Gastroesophageal sphincter (tissue), 4 donors: Measurements from ENCODE around the gene RAB5B. TPM values are rescaled to one million over a fixed set of nuclear protein-coding genes. Genes with fewer than 3 reads are reported as not detected.

ENCODE experiments used
- ATAC-seq: fragments of 150-250 bp; one replicate; pipeline ENCODE4 v1.9.1; 2016; ENCODE audit warnings: mild to moderate bottlenecking, moderate library complexity
- H3K27ac ChIP-seq, 4 donors: fragments of 200-600 bp; sonication (generic) in 3 of 4; 1 replicate in 3 of 4; 2 replicates in 1 of 4; pipeline ENCODE4 v1.5.1; 2016 to 2019
- H3K27me3 ChIP-seq: fragments of 200-600 bp; sonication (generic); one replicate; pipeline ENCODE4 v1.5.1; 2019
- H3K36me3 ChIP-seq, 2 donors: fragments of 200-600 bp; sonication (generic); one replicate each; pipeline ENCODE4 v1.5.1; 2019; ENCODE audit warnings: control low read depth in 1 of 2
- H3K4me1 ChIP-seq, 3 donors: fragments of 200-600 bp; sonication (generic); 1 replicate in 2 of 3; 2 replicates in 1 of 3; pipeline ENCODE4 v1.5.1; 2016 to 2019; ENCODE audit warnings: control low read depth in 2 of 3
- H3K4me3 ChIP-seq, 2 donors: fragments of 200-600 bp; sonication (generic); one replicate each; pipeline ENCODE4 v1.5.1; 2019; ENCODE audit warnings: mild to moderate bottlenecking in 1 of 2, moderate library complexity in 1 of 2
- H3K9me3 ChIP-seq, 3 donors: fragments of 200-600 bp; sonication (generic); one replicate each; pipeline ENCODE4 v1.5.1; 2017 to 2019; ENCODE audit warnings: control low read depth in 2 of 3
- EP300 ChIP-seq: sonication (generic); formaldehyde crosslinking; IDR thresholded peaks from one replicate; pipeline ENCODE4 v1.6.1; 2017; ENCODE audit warnings: antibody characterized with exemption, mild to moderate bottlenecking
- POLR2A ChIP-seq, 2 donors: fragments of 450-650 bp; IDR thresholded peaks; one replicate each; pipeline ENCODE4 v1.6.1; 2017; ENCODE audit warnings: antibody characterized with exemption in 2 of 2, mild to moderate bottlenecking in 2 of 2, moderate library complexity in 1 of 2
- POLR2AphosphoS5 ChIP-seq: sonication (generic); formaldehyde crosslinking; IDR thresholded peaks from one replicate; pipeline ENCODE4 v1.6.1; 2017; ENCODE audit warnings: antibody characterized with exemption
- WGBS, 2 donors: methylation state at CpG; one replicate each; pipeline ENCODE4 v1.1.5; 2018; ENCODE audit warnings: low coverage in 1 of 2; 5-methylcytosine and 5-hydroxymethylcytosine counted together
- total RNA-seq, 4 donors: library from RNA; depleted of rRNA; stranded (reverse); fragments of >200 nt; gene quantifications; one replicate each; pipeline ENCODE4 v1.1.0, GENCODE V29; 2016
- TF ChIP-seq, protein P1 (sequence below), 4 experiments: fragments of 200-600 bp in 2 of 4; fragments of 450-650 bp in 2 of 4; sonication (generic) in 1 of 4; IDR thresholded peaks; one replicate each; pipeline ENCODE4 v1.5.1; 2017 to 2019; ENCODE audit warnings: antibody characterized with exemption in 4 of 4, mild to moderate bottlenecking in 2 of 4, moderate library complexity in 2 of 4

The RAB5B gene
- total RNA-seq, 4 donors from 2014 or later: 113 to 169 (median 142) TPM

DNA sequence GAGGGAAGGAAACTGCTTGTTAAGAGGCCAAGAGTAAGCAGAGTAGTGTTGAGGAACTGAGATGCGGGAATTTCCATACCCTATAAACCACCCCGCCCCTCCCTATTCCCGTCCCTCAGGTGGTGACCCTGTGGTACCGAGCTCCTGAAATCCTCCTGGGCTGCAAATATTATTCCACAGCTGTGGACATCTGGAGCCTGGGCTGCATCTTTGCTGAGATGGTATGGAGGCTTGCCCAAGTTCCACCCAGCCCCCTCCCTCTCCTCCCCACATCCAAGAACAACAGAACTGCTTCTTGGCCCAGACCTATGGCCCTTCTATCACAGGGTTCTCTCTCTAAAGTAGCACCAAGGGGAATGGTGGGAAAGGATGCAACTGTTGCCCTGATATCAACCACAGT, 4.5 kb upstream of the RAB5B start:
- peak overlapping the region in 1 of 4 donors; percentile 91 for H3K27ac ChIP-seq
- TF ChIP-seq POLR2AphosphoS5 (no peak), POLR2A (IDR thresholded peaks at IDR 0.05) (no peak), EP300 (no peak)
- TF ChIP-seq, protein P1, sequence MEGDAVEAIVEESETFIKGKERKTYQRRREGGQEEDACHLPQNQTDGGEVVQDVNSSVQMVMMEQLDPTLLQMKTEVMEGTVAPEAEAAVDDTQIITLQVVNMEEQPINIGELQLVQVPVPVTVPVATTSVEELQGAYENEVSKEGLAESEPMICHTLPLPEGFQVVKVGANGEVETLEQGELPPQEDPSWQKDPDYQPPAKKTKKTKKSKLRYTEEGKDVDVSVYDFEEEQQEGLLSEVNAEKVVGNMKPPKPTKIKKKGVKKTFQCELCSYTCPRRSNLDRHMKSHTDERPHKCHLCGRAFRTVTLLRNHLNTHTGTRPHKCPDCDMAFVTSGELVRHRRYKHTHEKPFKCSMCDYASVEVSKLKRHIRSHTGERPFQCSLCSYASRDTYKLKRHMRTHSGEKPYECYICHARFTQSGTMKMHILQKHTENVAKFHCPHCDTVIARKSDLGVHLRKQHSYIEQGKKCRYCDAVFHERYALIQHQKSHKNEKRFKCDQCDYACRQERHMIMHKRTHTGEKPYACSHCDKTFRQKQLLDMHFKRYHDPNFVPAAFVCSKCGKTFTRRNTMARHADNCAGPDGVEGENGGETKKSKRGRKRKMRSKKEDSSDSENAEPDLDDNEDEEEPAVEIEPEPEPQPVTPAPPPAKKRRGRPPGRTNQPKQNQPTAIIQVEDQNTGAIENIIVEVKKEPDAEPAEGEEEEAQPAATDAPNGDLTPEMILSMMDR (IDR thresholded peaks at IDR 0.05): no peak
- no peaks in the 10 kb centered on the region for H3K27me3 ChIP-seq
- 75% methylated on average over 1 to 4 of the region's 4 CpGs for WGBS, 2 donors
- no peak for ATAC-seq
- H3K36me3 ChIP-seq: peaks cover 0 to 30% of the 10 kb centered on the region in 2 donors
- no peak overlapping the region for H3K4me3 ChIP-seq
- peaks cover 2 to 52% (median 3%) of the 10 kb centered on the region in 3 donors for H3K4me1 ChIP-seq
- H3K9me3 ChIP-seq: no peaks in the 10 kb centered on the region

DNA sequence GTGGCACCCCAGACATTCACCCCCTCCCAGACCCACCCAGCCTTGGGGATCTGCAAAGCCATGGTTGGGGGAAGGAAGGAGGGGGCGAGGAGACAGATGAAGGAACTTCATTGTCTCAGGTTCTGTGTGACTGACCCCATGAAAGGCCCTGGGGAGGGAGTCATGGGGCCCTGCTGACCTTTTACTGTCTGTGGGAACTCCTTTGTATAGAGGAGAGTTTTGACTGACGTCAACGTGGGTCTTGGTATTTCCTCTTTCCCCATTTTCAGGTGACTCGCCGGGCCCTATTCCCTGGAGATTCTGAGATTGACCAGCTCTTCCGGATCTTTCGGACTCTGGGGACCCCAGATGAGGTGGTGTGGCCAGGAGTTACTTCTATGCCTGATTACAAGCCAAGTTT, 3.1 kb upstream of the RAB5B start:
- H3K4me3 ChIP-seq: no peak overlapping the region
- WGBS, 2 donors: 70 to 73% methylated on average over 4 to 6 of the region's 7 CpGs
- H3K4me1 ChIP-seq: peaks cover 3 to 63% (median 8%) of the 10 kb centered on the region in 3 donors
- peak overlapping the region in 3 of 4 donors; percentile 88 to 94 (median 90) for H3K27ac ChIP-seq
- no peaks in the 10 kb centered on the region for H3K27me3 ChIP-seq
- peaks cover 0 to 30% of the 10 kb centered on the region in 2 donors for H3K36me3 ChIP-seq
- TF ChIP-seq POLR2A (IDR thresholded peaks at IDR 0.05): no peak
- TF ChIP-seq, protein P1 (IDR thresholded peaks at IDR 0.05): no peak
- TF ChIP-seq POLR2AphosphoS5: no peak
- no peak for TF ChIP-seq EP300
- no peaks in the 10 kb centered on the region for H3K9me3 ChIP-seq
- no peak for ATAC-seq

- TF ChIP-seq POLR2AphosphoS5: no peak
- no peak for TF ChIP-seq POLR2A (IDR thresholded peaks at IDR 0.05)
- TF ChIP-seq, protein P1 (IDR thresholded peaks at IDR 0.05): no peak
- TF ChIP-seq EP300: no peak
- H3K27me3 ChIP-seq: no peaks in the 10 kb centered on the region
- peak overlapping the region in 1 of 2 donors; percentile 58 for H3K4me3 ChIP-seq
- no peaks in the 10 kb centered on the region for H3K9me3 ChIP-seq
- ATAC-seq: peak; percentile 11
- H3K27ac ChIP-seq: peak overlapping the region; percentile 88 to 95 (median 92)
- H3K36me3 ChIP-seq: peaks cover 0 to 34% of the 10 kb centered on the region in 2 donors
- 10 to 29% methylated on average over 2 to 3 of the region's 3 CpGs for WGBS, 2 donors
- H3K4me1 ChIP-seq: peaks cover 3 to 69% (median 18%) of the 10 kb centered on the region in 3 donors
These were observed 1.8 kb upstream of the RAB5B start for GRCh38 chr12:55972042-55972441.

GRCh38 chr12:55972456-55972855, 1.4 kb upstream of the RAB5B start:
- peak overlapping the region; percentile 58 to 75 for H3K4me3 ChIP-seq
- peak overlapping the region; percentile 90 to 95 (median 94) for H3K27ac ChIP-seq
- H3K27me3 ChIP-seq: no peaks in the 10 kb centered on the region
- no peak for ATAC-seq
- TF ChIP-seq POLR2AphosphoS5: no peak
- TF ChIP-seq, protein P1 (IDR thresholded peaks at IDR 0.05): no peak
- TF ChIP-seq EP300: no peak
- no peak for TF ChIP-seq POLR2A (IDR thresholded peaks at IDR 0.05)
- H3K4me1 ChIP-seq: peaks cover 3 to 69% (median 18%) of the 10 kb centered on the region in 3 donors
- peaks cover 0 to 36% of the 10 kb centered on the region in 2 donors for H3K36me3 ChIP-seq
- no peaks in the 10 kb centered on the region for H3K9me3 ChIP-seq
- WGBS, 2 donors: 0 to 24% methylated on average over 1 of the region's 1 CpG

- peaks cover 0 to 35% of the 10 kb centered on the region in 2 donors for H3K36me3 ChIP-seq
- WGBS, 2 donors: 0 to 1% methylated on average over 9 to 13 of the region's 18 CpGs
- no peaks in the 10 kb centered on the region for H3K9me3 ChIP-seq
- H3K27ac ChIP-seq: peak overlapping the region; percentile 90 to 95 (median 94)
- H3K4me3 ChIP-seq: peak overlapping the region; percentile 58 to 75
- peaks cover 3 to 69% (median 18%) of the 10 kb centered on the region in 3 donors for H3K4me1 ChIP-seq
- TF ChIP-seq POLR2A (IDR thresholded peaks at IDR 0.05) (peak; percentile 79 to 83), EP300 (no peak), POLR2AphosphoS5 (peak; percentile 90)
- TF ChIP-seq, protein P1 (IDR thresholded peaks at IDR 0.05): no peak
- ATAC-seq: no peak
- no peaks in the 10 kb centered on the region for H3K27me3 ChIP-seq
These were observed 823 bp upstream of the RAB5B start for GRCh38 chr12:55972911-55973598.
